Prostate gland (tissue), 2 donors: ENCODE data around the gene ANXA6.

ENCODE experiments used
- CTCF ChIP-seq, 4 experiments: fragments of 200-600 bp in 2 of 4; fragments of 450-650 bp in 2 of 4; sonication (generic) in 2 of 4; IDR thresholded peaks; 1 replicate in 3 of 4; 2 replicates in 1 of 4; pipeline ENCODE4 v1.5.1; 2016 to 2019; ENCODE audit warnings: antibody characterized with exemption in 4 of 4, mild to moderate bottlenecking in 2 of 4, moderate library complexity in 2 of 4
- POLR2A ChIP-seq: fragments of 450-650 bp; IDR thresholded peaks from one replicate; pipeline ENCODE4 v1.6.1; 2016; ENCODE audit warnings: antibody characterized with exemption, mild to moderate bottlenecking
- POLR2AphosphoS5 ChIP-seq: sonication (generic); formaldehyde crosslinking; IDR thresholded peaks from one replicate; pipeline ENCODE4 v1.6.1; 2017; ENCODE audit warnings: antibody characterized with exemption

GRCh38 chr5:151127926-151128325, 29.7 kb downstream of the ANXA6 start:
- TF ChIP-seq CTCF (IDR thresholded peaks at IDR 0.05) (no peak), POLR2AphosphoS5 (no peak), POLR2A (no peak)
